ENCODE data around the gene PFKP.

DNA sequence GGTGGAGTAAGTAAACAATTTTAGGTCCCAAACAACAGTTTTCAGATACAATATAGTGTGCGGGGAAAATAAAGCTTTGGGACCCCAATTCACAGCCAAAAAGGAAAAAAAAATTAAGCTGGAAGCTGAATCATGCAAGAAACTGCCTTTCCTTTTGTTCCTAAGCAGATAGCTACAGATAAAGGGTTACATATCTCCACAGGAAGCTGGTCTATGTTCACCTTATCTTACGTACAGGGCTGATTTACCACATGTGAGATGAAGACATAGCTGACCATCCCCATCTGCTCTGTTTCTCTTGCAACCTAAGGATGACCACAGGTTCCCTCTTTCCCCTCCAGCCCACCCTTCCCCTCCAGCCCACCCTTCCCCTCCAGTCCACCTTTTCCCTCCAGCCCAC, 14.2 kb upstream of the PFKP start:
- TF ChIP-seq, protein P1, sequence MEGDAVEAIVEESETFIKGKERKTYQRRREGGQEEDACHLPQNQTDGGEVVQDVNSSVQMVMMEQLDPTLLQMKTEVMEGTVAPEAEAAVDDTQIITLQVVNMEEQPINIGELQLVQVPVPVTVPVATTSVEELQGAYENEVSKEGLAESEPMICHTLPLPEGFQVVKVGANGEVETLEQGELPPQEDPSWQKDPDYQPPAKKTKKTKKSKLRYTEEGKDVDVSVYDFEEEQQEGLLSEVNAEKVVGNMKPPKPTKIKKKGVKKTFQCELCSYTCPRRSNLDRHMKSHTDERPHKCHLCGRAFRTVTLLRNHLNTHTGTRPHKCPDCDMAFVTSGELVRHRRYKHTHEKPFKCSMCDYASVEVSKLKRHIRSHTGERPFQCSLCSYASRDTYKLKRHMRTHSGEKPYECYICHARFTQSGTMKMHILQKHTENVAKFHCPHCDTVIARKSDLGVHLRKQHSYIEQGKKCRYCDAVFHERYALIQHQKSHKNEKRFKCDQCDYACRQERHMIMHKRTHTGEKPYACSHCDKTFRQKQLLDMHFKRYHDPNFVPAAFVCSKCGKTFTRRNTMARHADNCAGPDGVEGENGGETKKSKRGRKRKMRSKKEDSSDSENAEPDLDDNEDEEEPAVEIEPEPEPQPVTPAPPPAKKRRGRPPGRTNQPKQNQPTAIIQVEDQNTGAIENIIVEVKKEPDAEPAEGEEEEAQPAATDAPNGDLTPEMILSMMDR (IDR thresholded peaks at IDR 0.05; ENCODE audit: low read length): no peak
- TF ChIP-seq EZH2 (optimal IDR thresholded peaks at IDR 0.05; ENCODE audit: low read depth, low read length): no peak

Measured in MM.1S (cell line).